GM23248 (cell line): ENCODE measurements around the gene WLS. TPM values are rescaled to one million over a fixed set of nuclear protein-coding genes. Genes with fewer than 3 reads are reported as not detected.
A peak's percentile ranks its signal among the peaks of the same experiment; 100 is the strongest.

Source experiments
- DNase-seq: peaks from one replicate; pipeline ENCODE4 v3.0.0-alpha.2; 2015
- H2AFZ ChIP-seq: fragments of 200-600 bp; sonication (generic); 2 replicates; pipeline ENCODE4 v1.6.1; 2016; ENCODE audit warnings: antibody characterized with exemption
- H3F3A ChIP-seq: fragments of 200-600 bp; sonication (generic); 2 replicates; pipeline ENCODE4 v1.6.1; 2016; ENCODE audit warnings: mild to moderate bottlenecking, antibody characterized with exemption, mixed run types; ENCODE audit not compliant: insufficient read depth
- H3K27ac ChIP-seq: fragments of 200-600 bp; sonication (generic); 2 replicates; pipeline ENCODE4 v1.5.1; 2016; ENCODE audit warnings: mild to moderate bottlenecking
- H3K27me3 ChIP-seq: fragments of 200-600 bp; sonication (generic); replicated peaks from 2 replicates; pipeline ENCODE4 v1.6.1; 2016; ENCODE audit warnings: mild to moderate bottlenecking; ENCODE audit not compliant: insufficient read depth
- H3K36me3 ChIP-seq: fragments of 200-600 bp; sonication (generic); 2 replicates; pipeline ENCODE4 v1.6.1; 2016; ENCODE audit warnings: low read depth, mild to moderate bottlenecking
- H3K4me1 ChIP-seq: fragments of 200-600 bp; sonication (generic); 2 replicates; pipeline ENCODE4 v1.6.1; 2016; ENCODE audit warnings: mild to moderate bottlenecking; ENCODE audit not compliant: insufficient read depth
- H3K4me2 ChIP-seq: fragments of 200-600 bp; sonication (generic); one replicate; pipeline ENCODE4 v1.6.1; 2016; ENCODE audit warnings: mild to moderate bottlenecking; ENCODE audit not compliant: unreplicated experiment
- H3K4me3 ChIP-seq: fragments of 200-600 bp; sonication (generic); 2 replicates; pipeline ENCODE4 v1.5.1; 2016; ENCODE audit warnings: mild to moderate bottlenecking
- H3K79me2 ChIP-seq: fragments of 200-600 bp; sonication (generic); 2 replicates; pipeline ENCODE4 v1.6.1; 2016; ENCODE audit warnings: mild to moderate bottlenecking; ENCODE audit not compliant: insufficient read depth
- H3K9ac ChIP-seq: fragments of 200-600 bp; sonication (generic); 2 replicates; pipeline ENCODE4 v1.6.1; 2016; ENCODE audit warnings: mild to moderate bottlenecking
- H3K9me2 ChIP-seq: fragments of 200-600 bp; sonication (generic); 2 replicates; pipeline ENCODE4 v1.6.1; 2016; ENCODE audit warnings: mixed run types, mild to moderate bottlenecking, moderate library complexity; ENCODE audit not compliant: insufficient read depth
- H3K9me3 ChIP-seq: fragments of 200-600 bp; sonication (generic); one replicate; pipeline ENCODE4 v1.6.1; 2017; ENCODE audit warnings: low read depth
- H4K20me1 ChIP-seq: fragments of 200-600 bp; sonication (generic); 2 replicates; pipeline ENCODE4 v1.6.0; 2016; ENCODE audit not compliant: insufficient read depth
- EZH2 ChIP-seq: fragments of 200-600 bp; sonication (generic); IDR thresholded peaks from 2 replicates; pipeline ENCODE4 v1.6.1; 2018; ENCODE audit warnings: antibody characterized with exemption, mild to moderate bottlenecking; ENCODE audit not compliant: insufficient read depth, poor library complexity, severe bottlenecking
- EZH2phosphoT487 ChIP-seq: fragments of 200-600 bp; sonication (generic); IDR thresholded peaks from 2 replicates; pipeline ENCODE4 v1.6.1; 2018; ENCODE audit warnings: antibody characterized with exemption, moderate library complexity, mild to moderate bottlenecking, low read depth; ENCODE audit not compliant: insufficient read depth
- WGBS, 2 experiments: methylation state at CpG; one replicate each; pipeline ENCODE4 v1.1.6; 2015 to 2017; ENCODE audit warnings: low lambda C conversion rate in 2 of 2, low coverage in 1 of 2; ENCODE audit errors: missing lambda C conversion rate in 2 of 2; 5-methylcytosine and 5-hydroxymethylcytosine counted together
- in situ Hi-C: fragments of 300-500 bp; cut with MboI; formaldehyde crosslinking; loops from 2 replicates; pipeline ENCODE4 v1.15.0; 2020
- polyA plus RNA-seq: library from polyadenylated mRNA; unstranded; fragments of >200 nt; fragmentation: Nextera tagmentation; extraction: Ambion mirVana; gene quantifications from 2 replicates; pipeline ENCODE4 v1.2.1, GENCODE V29; 2016
- total RNA-seq: library from RNA; depleted of rRNA; stranded (reverse); fragments of >200 nt; shearing (Covaris generic); gene quantifications from 2 replicates; pipeline ENCODE4 v1.2.3, GENCODE V29; 2014; rRNA removed

The WLS gene
- total RNA-seq (26.7 and 40.8 TPM in 2 replicates), polyA plus RNA-seq (33.0 and 36.4 TPM in 2 replicates)

- 1 to 2% methylated on average over 36 to 42 of the region's 42 CpGs for WGBS, 2 experiments
- peaks cover 11% of the 10 kb centered on the region for H3K4me1 ChIP-seq
- peaks cover 36% of the 10 kb centered on the region for H3K79me2 ChIP-seq
- TF ChIP-seq EZH2phosphoT487: no peak
- no peak for TF ChIP-seq EZH2
- peaks cover 14% of the 10 kb centered on the region; the same call in 1 of the 2 replicates for H3F3A ChIP-seq
- H3K27me3 ChIP-seq: no peaks in the 10 kb centered on the region
- DNase-seq: peak; percentile 90
- peak within 1 kb of the TSS; percentile 79 for H3K9ac ChIP-seq
- in situ Hi-C loops: no loop called here
- peak within 1 kb of the TSS; percentile 88 for H2AFZ ChIP-seq
- H3K9me2 ChIP-seq: no peaks in the 10 kb centered on the region
- H3K36me3 ChIP-seq: no peaks in the 10 kb centered on the region
- peak within 1 kb of the TSS; percentile 29 for H3K27ac ChIP-seq
- H3K4me2 ChIP-seq: peak within 1 kb of the TSS; percentile 97
- no peaks in the 10 kb centered on the region for H4K20me1 ChIP-seq
- H3K4me3 ChIP-seq: peak within 1 kb of the TSS; percentile 80
- no peaks in the 10 kb centered on the region for H3K9me3 ChIP-seq
Measured at GRCh38 chr1:68232289-68233148, at the start of gene WLS. Gene WLS (minus strand): TSS chr1:68232523. CDS start chr1:68232299, 224 bp downstream.

GRCh38 chr1:68280286-68280685 is 48.0 kb upstream of the WLS start:
- Histone ChIP-seq H3K79me2 (no peaks in the 10 kb centered on the region), H3K9me2 (no peaks in the 10 kb centered on the region), H3K27ac (no peak overlapping the region), H3K27me3 (no peaks in the 10 kb centered on the region), H3K9ac (no peak overlapping the region), H3K4me1 (no peaks in the 10 kb centered on the region), H4K20me1 (no peaks in the 10 kb centered on the region), H3K4me2 (no peak overlapping the region), H3K9me3 (no peaks in the 10 kb centered on the region), H3K36me3 (no peaks in the 10 kb centered on the region), H3F3A (no peaks in the 10 kb centered on the region), H2AFZ (no peak overlapping the region), H3K4me3 (no peak overlapping the region)
- TF ChIP-seq EZH2phosphoT487: no peak
- no peak for TF ChIP-seq EZH2
- in situ Hi-C loops: no loop called here
- WGBS, 2 experiments: 79 to 81% methylated on average over 1 of the region's 1 CpG
- DNase-seq: no peak

- no peaks in the 10 kb centered on the region for H3K27me3 ChIP-seq
- H3K9me3 ChIP-seq: no peaks in the 10 kb centered on the region
- H2AFZ ChIP-seq: no peak overlapping the region
- no peak for DNase-seq
- H3K79me2 ChIP-seq: no peaks in the 10 kb centered on the region
- no peak overlapping the region for H3K9ac ChIP-seq
- no peaks in the 10 kb centered on the region for H4K20me1 ChIP-seq
- H3K27ac ChIP-seq: no peak overlapping the region
- 81 to 83% methylated on average over 2 of the region's 2 CpGs for WGBS, 2 experiments
- no peaks in the 10 kb centered on the region for H3K36me3 ChIP-seq
- in situ Hi-C loops: no loop called here
- no peak for TF ChIP-seq EZH2
- TF ChIP-seq EZH2phosphoT487: no peak
- H3K4me3 ChIP-seq: no peak overlapping the region
- no peaks in the 10 kb centered on the region for H3F3A ChIP-seq
- no peak overlapping the region for H3K4me2 ChIP-seq
- H3K9me2 ChIP-seq: no peaks in the 10 kb centered on the region
- H3K4me1 ChIP-seq: no peaks in the 10 kb centered on the region
Measured at GRCh38 chr1:68279846-68280245, 47.5 kb upstream of the WLS start.

GRCh38 chr1:68278221-68278620 is 45.9 kb upstream of the WLS start:
- no peak for DNase-seq
- Histone ChIP-seq H3F3A (no peaks in the 10 kb centered on the region), H2AFZ (no peak overlapping the region), H3K4me3 (no peak overlapping the region), H4K20me1 (no peaks in the 10 kb centered on the region), H3K4me1 (no peaks in the 10 kb centered on the region), H3K27ac (no peak overlapping the region), H3K9me2 (no peaks in the 10 kb centered on the region), H3K9ac (no peak overlapping the region), H3K27me3 (no peaks in the 10 kb centered on the region), H3K36me3 (no peaks in the 10 kb centered on the region), H3K9me3 (no peaks in the 10 kb centered on the region), H3K4me2 (no peak overlapping the region), H3K79me2 (no peaks in the 10 kb centered on the region)
- TF ChIP-seq EZH2 (no peak), EZH2phosphoT487 (no peak)
- 83 to 93% methylated on average over 1 of the region's 1 CpG for WGBS, 2 experiments
- in situ Hi-C loops: no loop called here
